SH-SY5Y (cell line): Measurements from ENCODE around the gene SYT6.

Source experiments
- GATA2 ChIP-seq: IDR thresholded peaks from 2 replicates; pipeline ENCODE4 v1.6.1; 2011; ENCODE audit warnings: mild to moderate bottlenecking, low read depth, low read length
- GATA3 ChIP-seq: IDR thresholded peaks from 2 replicates; pipeline ENCODE4 v1.6.1; 2011; ENCODE audit warnings: low read depth, mild to moderate bottlenecking, low read length, moderate library complexity

DNA sequence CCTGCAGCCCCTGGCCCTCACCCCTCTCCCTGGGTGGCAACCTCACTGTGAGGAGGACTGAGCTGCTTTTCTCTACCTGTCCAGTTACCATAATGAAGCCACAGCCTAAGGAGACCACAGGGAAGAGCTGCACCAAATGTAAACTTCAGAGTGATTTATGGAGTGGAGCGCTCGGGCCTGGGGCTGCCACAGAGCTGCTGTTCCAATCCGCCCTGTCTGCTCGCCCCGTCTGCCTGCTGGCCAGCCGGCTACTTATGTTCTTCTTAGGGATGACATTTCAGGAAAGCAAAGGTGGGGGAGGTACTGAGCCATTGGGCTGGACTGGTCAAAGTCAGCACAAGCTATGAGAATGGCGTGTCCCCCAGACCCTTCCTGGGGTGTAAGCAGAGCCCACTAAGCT lies 17.9 kb downstream of the SYT6 start:
- TF ChIP-seq GATA2 (no peak), GATA3 (no peak)
